ENCODE data around the gene PCED1B. TPM values are rescaled to one million over a fixed set of nuclear protein-coding genes. Genes with fewer than 3 reads are reported as not detected.

The PCED1B gene
- total RNA-seq, 1 donor from 2014 or later: 0.55 TPM

- TF ChIP-seq, protein P1, sequence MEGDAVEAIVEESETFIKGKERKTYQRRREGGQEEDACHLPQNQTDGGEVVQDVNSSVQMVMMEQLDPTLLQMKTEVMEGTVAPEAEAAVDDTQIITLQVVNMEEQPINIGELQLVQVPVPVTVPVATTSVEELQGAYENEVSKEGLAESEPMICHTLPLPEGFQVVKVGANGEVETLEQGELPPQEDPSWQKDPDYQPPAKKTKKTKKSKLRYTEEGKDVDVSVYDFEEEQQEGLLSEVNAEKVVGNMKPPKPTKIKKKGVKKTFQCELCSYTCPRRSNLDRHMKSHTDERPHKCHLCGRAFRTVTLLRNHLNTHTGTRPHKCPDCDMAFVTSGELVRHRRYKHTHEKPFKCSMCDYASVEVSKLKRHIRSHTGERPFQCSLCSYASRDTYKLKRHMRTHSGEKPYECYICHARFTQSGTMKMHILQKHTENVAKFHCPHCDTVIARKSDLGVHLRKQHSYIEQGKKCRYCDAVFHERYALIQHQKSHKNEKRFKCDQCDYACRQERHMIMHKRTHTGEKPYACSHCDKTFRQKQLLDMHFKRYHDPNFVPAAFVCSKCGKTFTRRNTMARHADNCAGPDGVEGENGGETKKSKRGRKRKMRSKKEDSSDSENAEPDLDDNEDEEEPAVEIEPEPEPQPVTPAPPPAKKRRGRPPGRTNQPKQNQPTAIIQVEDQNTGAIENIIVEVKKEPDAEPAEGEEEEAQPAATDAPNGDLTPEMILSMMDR (IDR thresholded peaks at IDR 0.05; ENCODE audit: borderline replicate concordance): no peak
- H3K4me1 ChIP-seq: peaks cover 61% of the 10 kb centered on the region
- H3K9me3 ChIP-seq (replicated peaks): no peaks in the 10 kb centered on the region
- DNase-seq: no peak
- H3K27ac ChIP-seq (replicated peaks): peak overlapping the region; percentile 92
- H3K27me3 ChIP-seq (ENCODE audit: low read depth): peaks cover 18% of the 10 kb centered on the region
- intact Hi-C loops (cut with micrococcal nuclease): no loop called here
- no peak overlapping the region for H3K4me3 ChIP-seq
- H3K36me3 ChIP-seq: no peaks in the 10 kb centered on the region
These were observed 2.9 kb downstream of the PCED1B start for GRCh38 chr12:47082283-47082682.

GRCh38 chr12:47082796-47083621 lies 3.6 kb downstream of the PCED1B start:
- Histone ChIP-seq H3K27me3 (ENCODE audit: low read depth) (peaks cover 10% of the 10 kb centered on the region), H3K4me3 (no peak overlapping the region), H3K27ac (replicated peaks) (no peak overlapping the region), H3K36me3 (no peaks in the 10 kb centered on the region), H3K4me1 (peaks cover 63% of the 10 kb centered on the region), H3K9me3 (replicated peaks) (no peaks in the 10 kb centered on the region)
- TF ChIP-seq, protein P1 (IDR thresholded peaks at IDR 0.05; ENCODE audit: borderline replicate concordance): no peak
- intact Hi-C loops (cut with micrococcal nuclease): no loop called here
- DNase-seq: no peak

DNA sequence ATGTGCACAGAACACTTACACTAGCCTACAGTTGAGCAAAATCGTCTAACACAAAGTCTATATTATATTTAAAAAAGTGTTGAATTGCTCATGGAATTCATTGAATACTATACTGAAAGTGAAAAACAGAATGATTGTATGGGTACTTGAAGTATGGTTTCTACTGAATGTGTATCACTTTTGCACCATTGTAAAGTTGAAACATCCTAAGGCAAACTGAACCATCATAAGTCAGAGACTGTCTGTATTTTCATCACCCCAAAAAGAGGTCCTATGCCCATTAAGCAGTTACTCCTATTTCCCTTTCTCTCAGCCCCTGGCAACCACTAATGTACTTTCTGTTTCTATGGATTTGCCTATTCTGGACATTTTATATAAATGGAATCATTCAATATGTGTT lies 4.8 kb downstream of the PCED1B start:
- intact Hi-C loops (cut with micrococcal nuclease): no loop called here
- TF ChIP-seq, protein P1 (IDR thresholded peaks at IDR 0.05; ENCODE audit: borderline replicate concordance): no peak
- H3K9me3 ChIP-seq (replicated peaks): no peaks in the 10 kb centered on the region
- no peaks in the 10 kb centered on the region for H3K36me3 ChIP-seq
- H3K4me1 ChIP-seq: peaks cover 61% of the 10 kb centered on the region
- H3K4me3 ChIP-seq: no peak overlapping the region
- no peak for DNase-seq
- H3K27me3 ChIP-seq (ENCODE audit: low read depth): no peaks in the 10 kb centered on the region
- no peak overlapping the region for H3K27ac ChIP-seq (replicated peaks)

DNA sequence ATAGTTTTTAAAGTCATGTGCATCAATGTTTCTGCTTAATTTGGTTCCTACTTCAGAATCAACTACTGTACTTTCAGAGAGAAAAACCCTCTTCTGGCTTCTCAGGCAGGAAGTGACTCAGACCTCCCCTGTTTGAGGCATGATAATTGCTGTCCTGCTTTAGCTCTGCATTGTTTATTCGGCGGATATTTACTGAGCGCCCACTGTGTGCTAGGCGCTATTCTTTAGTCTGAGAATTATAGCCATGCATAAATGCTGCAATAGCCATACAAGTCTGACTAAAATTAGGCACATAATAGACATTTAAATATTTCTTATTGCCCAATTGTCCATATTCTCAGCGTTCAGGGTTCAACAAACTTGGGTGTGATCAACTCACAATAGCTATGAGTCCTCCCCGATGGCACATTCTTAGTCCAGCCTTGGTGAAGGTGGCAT lies 6.4 kb downstream of the PCED1B start:
- H3K36me3 ChIP-seq: no peaks in the 10 kb centered on the region
- no peaks in the 10 kb centered on the region for H3K9me3 ChIP-seq (replicated peaks)
- peaks cover 50% of the 10 kb centered on the region for H3K4me1 ChIP-seq
- H3K27ac ChIP-seq (replicated peaks): peak overlapping the region; percentile 14
- H3K27me3 ChIP-seq (ENCODE audit: low read depth): no peaks in the 10 kb centered on the region
- intact Hi-C loops (cut with micrococcal nuclease): no loop called here
- DNase-seq: no peak
- H3K4me3 ChIP-seq: no peak overlapping the region
- TF ChIP-seq, protein P1 (IDR thresholded peaks at IDR 0.05; ENCODE audit: borderline replicate concordance): no peak

GRCh38 chr12:47087088-47087688 lies 7.8 kb downstream of the PCED1B start:
- H3K4me3 ChIP-seq: no peak overlapping the region
- no peaks in the 10 kb centered on the region for H3K9me3 ChIP-seq (replicated peaks)
- TF ChIP-seq, protein P1 (IDR thresholded peaks at IDR 0.05; ENCODE audit: borderline replicate concordance): no peak
- DNase-seq: no peak
- peaks cover 44% of the 10 kb centered on the region for H3K4me1 ChIP-seq
- H3K27ac ChIP-seq (replicated peaks): no peak overlapping the region
- intact Hi-C loops (cut with micrococcal nuclease): no loop called here
- H3K27me3 ChIP-seq (ENCODE audit: low read depth): no peaks in the 10 kb centered on the region
- H3K36me3 ChIP-seq: no peaks in the 10 kb centered on the region

All from left ventricle myocardium inferior (tissue), 1 donor.